Liver (tissue), 9 donors: Measurements from ENCODE around the gene MAP7D1. TPM values are rescaled to one million over a fixed set of nuclear protein-coding genes. Genes with fewer than 3 reads are reported as not detected.

Experiments
- DNase-seq: peaks from one replicate; pipeline ENCODE4 v3.0.0-alpha.2; 2017; ENCODE audit warnings: low spot score
- H3K27ac ChIP-seq, 2 donors: one replicate each; pipeline ENCODE4 v1.7.0; 2013; ENCODE audit warnings: inconsistent platforms in 2 of 2, low read length in 2 of 2, control low read depth in 1 of 2, low read depth in 1 of 2, mild to moderate bottlenecking in 1 of 2
- H3K27me3 ChIP-seq, 4 donors: one replicate each; pipeline versions ENCODE4 v1.6.1 to v1.7.0; 2013; ENCODE audit warnings: low read length in 3 of 4, inconsistent platforms in 1 of 4, mild to moderate bottlenecking in 1 of 4, moderate library complexity in 1 of 4; ENCODE audit not compliant: control insufficient read depth in 4 of 4, insufficient read depth in 4 of 4
- H3K36me3 ChIP-seq, 4 donors: one replicate each; pipeline versions ENCODE4 v1.6.1 to v1.7.0; 2013; ENCODE audit warnings: low read length in 3 of 4, mild to moderate bottlenecking in 3 of 4, low read depth in 1 of 4, moderate library complexity in 1 of 4; ENCODE audit not compliant: control insufficient read depth in 4 of 4, insufficient read depth in 3 of 4
- H3K4me1 ChIP-seq, 4 donors: one replicate each; pipeline versions ENCODE4 v1.6.1 to v1.7.0; 2013; ENCODE audit warnings: low read length in 3 of 4, mild to moderate bottlenecking in 3 of 4, moderate library complexity in 1 of 4; ENCODE audit not compliant: control insufficient read depth in 4 of 4, insufficient read depth in 4 of 4
- H3K4me3 ChIP-seq, 3 donors: one replicate each; pipeline versions ENCODE4 v1.6.1 to v1.7.0; 2013; ENCODE audit warnings: low read length in 3 of 3, control low read depth in 1 of 3, low read depth in 1 of 3, mild to moderate bottlenecking in 1 of 3
- H3K9ac ChIP-seq, 2 donors: one replicate each; pipeline ENCODE4 v1.7.0; 2013; ENCODE audit warnings: low read length in 2 of 2, mild to moderate bottlenecking in 2 of 2, moderate library complexity in 2 of 2, control low read depth in 1 of 2, low read depth in 1 of 2
- H3K9me3 ChIP-seq, 4 donors: one replicate each; pipeline versions ENCODE4 v1.6.1 to v1.7.0; 2013; ENCODE audit warnings: low read length in 3 of 4; ENCODE audit not compliant: control insufficient read depth in 4 of 4
- EGR1 ChIP-seq, 2 donors: IDR thresholded peaks; 2 replicates each; pipeline ENCODE4 v1.6.1; 2016 to 2018; ENCODE audit warnings: antibody characterized with exemption in 2 of 2, low read depth in 2 of 2
- FOXA1 ChIP-seq: IDR thresholded peaks from 2 replicates; pipeline ENCODE4 v1.6.1; 2016; ENCODE audit warnings: antibody characterized with exemption
- FOXA2 ChIP-seq: IDR thresholded peaks from 2 replicates; pipeline ENCODE4 v1.6.1; 2016; ENCODE audit warnings: antibody characterized with exemption
- GABPA ChIP-seq, 2 donors: IDR thresholded peaks in 1 of 2; conservative IDR thresholded peaks in 1 of 2; 2 replicates each; pipeline ENCODE4 v1.6.1; 2016; ENCODE audit warnings: antibody characterized with exemption in 2 of 2, mild to moderate bottlenecking in 1 of 2, moderate library complexity in 1 of 2
- HNF4A ChIP-seq, 2 donors: conservative IDR thresholded peaks; 2 replicates each; pipeline ENCODE4 v1.6.1; 2016; ENCODE audit warnings: antibody characterized with exemption in 2 of 2, mild to moderate bottlenecking in 2 of 2
- HNF4G ChIP-seq: IDR thresholded peaks from 2 replicates; pipeline ENCODE4 v1.6.1; 2016; ENCODE audit warnings: antibody characterized with exemption
- JUND ChIP-seq, 2 donors: IDR thresholded peaks; 2 replicates each; pipeline ENCODE4 v1.6.1; 2016; ENCODE audit warnings: antibody characterized with exemption in 2 of 2
- NR2F2 ChIP-seq: IDR thresholded peaks from 2 replicates; pipeline ENCODE4 v1.6.1; 2016; ENCODE audit warnings: antibody characterized with exemption
- RAD21 ChIP-seq, 2 donors: IDR thresholded peaks; 2 replicates each; pipeline ENCODE4 v1.6.1; 2016; ENCODE audit warnings: antibody characterized with exemption in 2 of 2, mild to moderate bottlenecking in 2 of 2
- RXRA ChIP-seq, 2 donors: IDR thresholded peaks; 2 replicates each; pipeline ENCODE4 v1.6.1; 2017 to 2018; ENCODE audit warnings: antibody characterized with exemption in 2 of 2, mild to moderate bottlenecking in 1 of 2
- SP1 ChIP-seq: IDR thresholded peaks from 2 replicates; pipeline ENCODE4 v1.6.1; 2018; ENCODE audit warnings: antibody characterized with exemption, mild to moderate bottlenecking
- TAF1 ChIP-seq: conservative IDR thresholded peaks from 2 replicates; pipeline ENCODE4 v1.6.1; 2016; ENCODE audit warnings: antibody characterized with exemption, mild to moderate bottlenecking
- YY1 ChIP-seq: IDR thresholded peaks from 2 replicates; pipeline ENCODE4 v1.6.1; 2016; ENCODE audit warnings: antibody characterized with exemption, mild to moderate bottlenecking
- whole genome bisulfite sequencing: extraction: QIAGEN DNeasy Blood & Tissue Kit; methylation state at CpG from one replicate; pipeline ENCODE4 v1.1.7; 2013; 5-methylcytosine and 5-hydroxymethylcytosine counted together
- polyA plus RNA-seq, 2 donors: library from polyadenylated mRNA; stranded (reverse) in 1 of 2; unstranded in 1 of 2; fragments of 200-250 nt in 1 of 2; fragments of >200 nt in 1 of 2; fragmentation: Nextera tagmentation in 1 of 2; extraction: Ambion mirVana in 1 of 2; gene quantifications; one replicate each; pipeline versions ENCODE4 v1.2.1 to v1.2.3, GENCODE V29; 2013 to 2015
- total RNA-seq, 2 donors: library from RNA; depleted of rRNA; stranded (reverse); fragments of >200 nt; gene quantifications; one replicate each; pipeline ENCODE4 v1.2.3, GENCODE V29; 2014
- TF ChIP-seq, protein P1 (sequence below): IDR thresholded peaks from 2 replicates; pipeline ENCODE4 v1.6.1; 2016; ENCODE audit warnings: antibody characterized with exemption
- TF ChIP-seq, protein P2 (sequence below): IDR thresholded peaks from 2 replicates; pipeline ENCODE4 v1.6.1; 2016; ENCODE audit warnings: antibody characterized with exemption, mild to moderate bottlenecking
- TF ChIP-seq, protein P3 (sequence below): IDR thresholded peaks from 2 replicates; pipeline ENCODE4 v1.6.1; 2016; ENCODE audit warnings: antibody characterized with exemption
- TF ChIP-seq, protein P4 (sequence below): IDR thresholded peaks from 2 replicates; pipeline ENCODE4 v1.6.1; 2016; ENCODE audit warnings: antibody characterized with exemption
- TF ChIP-seq, protein P5 (sequence below): fragments of 150-350 bp; IDR thresholded peaks from 2 replicates; pipeline ENCODE4 v1.5.1; 2017; ENCODE audit warnings: improper control_type of control experiment, low read depth, low read length; ENCODE audit not compliant: missing input control
- donor health status: healthy.
- donor health status: healthy.
- donor health status: healthy.
- donor health status: healthy.
- donor health status: healthy.

Gene MAP7D1
- total and polyA plus RNA-seq, 4 donors: 5.6 to 15.1 (median 12.9) TPM

DNA sequence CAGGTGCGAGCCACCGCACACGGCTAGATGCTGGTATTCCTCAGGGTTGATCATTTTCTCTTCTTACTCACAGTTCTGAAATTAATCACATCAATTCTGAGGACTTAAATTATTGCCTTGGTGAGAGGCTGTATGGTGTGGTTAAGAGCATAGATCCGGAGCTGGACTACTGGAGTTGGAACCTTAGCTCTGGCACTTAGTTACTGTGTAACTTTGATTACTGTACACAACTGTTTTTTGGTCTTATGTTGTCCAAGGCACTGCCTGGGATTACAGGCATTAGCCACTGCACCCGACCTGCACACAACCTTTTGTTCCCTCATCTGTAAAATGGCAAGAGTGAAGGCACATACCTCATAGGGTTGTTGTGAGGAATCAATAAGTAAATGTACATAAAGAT lies 42.7 kb downstream of the MAP7D1 start:
- Histone ChIP-seq H3K27me3 (no peaks in the 10 kb centered on the region), H3K4me1 (peaks cover 0 to 9% (median 4%) of the 10 kb centered on the region in 4 donors), H3K27ac (no peak overlapping the region), H3K36me3 (no peaks in the 10 kb centered on the region), H3K9ac (no peak overlapping the region), H3K9me3 (no peaks in the 10 kb centered on the region), H3K4me3 (no peak overlapping the region)
- TF ChIP-seq, protein P1, sequence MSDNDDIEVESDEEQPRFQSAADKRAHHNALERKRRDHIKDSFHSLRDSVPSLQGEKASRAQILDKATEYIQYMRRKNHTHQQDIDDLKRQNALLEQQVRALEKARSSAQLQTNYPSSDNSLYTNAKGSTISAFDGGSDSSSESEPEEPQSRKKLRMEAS: no peak
- TF ChIP-seq, protein P2, sequence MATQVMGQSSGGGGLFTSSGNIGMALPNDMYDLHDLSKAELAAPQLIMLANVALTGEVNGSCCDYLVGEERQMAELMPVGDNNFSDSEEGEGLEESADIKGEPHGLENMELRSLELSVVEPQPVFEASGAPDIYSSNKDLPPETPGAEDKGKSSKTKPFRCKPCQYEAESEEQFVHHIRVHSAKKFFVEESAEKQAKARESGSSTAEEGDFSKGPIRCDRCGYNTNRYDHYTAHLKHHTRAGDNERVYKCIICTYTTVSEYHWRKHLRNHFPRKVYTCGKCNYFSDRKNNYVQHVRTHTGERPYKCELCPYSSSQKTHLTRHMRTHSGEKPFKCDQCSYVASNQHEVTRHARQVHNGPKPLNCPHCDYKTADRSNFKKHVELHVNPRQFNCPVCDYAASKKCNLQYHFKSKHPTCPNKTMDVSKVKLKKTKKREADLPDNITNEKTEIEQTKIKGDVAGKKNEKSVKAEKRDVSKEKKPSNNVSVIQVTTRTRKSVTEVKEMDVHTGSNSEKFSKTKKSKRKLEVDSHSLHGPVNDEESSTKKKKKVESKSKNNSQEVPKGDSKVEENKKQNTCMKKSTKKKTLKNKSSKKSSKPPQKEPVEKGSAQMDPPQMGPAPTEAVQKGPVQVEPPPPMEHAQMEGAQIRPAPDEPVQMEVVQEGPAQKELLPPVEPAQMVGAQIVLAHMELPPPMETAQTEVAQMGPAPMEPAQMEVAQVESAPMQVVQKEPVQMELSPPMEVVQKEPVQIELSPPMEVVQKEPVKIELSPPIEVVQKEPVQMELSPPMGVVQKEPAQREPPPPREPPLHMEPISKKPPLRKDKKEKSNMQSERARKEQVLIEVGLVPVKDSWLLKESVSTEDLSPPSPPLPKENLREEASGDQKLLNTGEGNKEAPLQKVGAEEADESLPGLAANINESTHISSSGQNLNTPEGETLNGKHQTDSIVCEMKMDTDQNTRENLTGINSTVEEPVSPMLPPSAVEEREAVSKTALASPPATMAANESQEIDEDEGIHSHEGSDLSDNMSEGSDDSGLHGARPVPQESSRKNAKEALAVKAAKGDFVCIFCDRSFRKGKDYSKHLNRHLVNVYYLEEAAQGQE: no peak
- TF ChIP-seq RXRA (IDR thresholded peaks at IDR 0.05) (no peak), HNF4G (no peak), GABPA (IDR thresholded peaks at IDR 0.05 in 1 of 2, conservative IDR thresholded peaks at IDR 0.05 in 1 of 2) (no peak), FOXA2 (no peak), SP1 (no peak), TAF1 (no peak), NR2F2 (no peak), JUND (IDR thresholded peaks at IDR 0.05) (no peak), HNF4A (conservative IDR thresholded peaks at IDR 0.05) (no peak), FOXA1 (no peak), RAD21 (IDR thresholded peaks at IDR 0.05) (no peak), YY1 (no peak), EGR1 (IDR thresholded peaks at IDR 0.05; ENCODE audit: low read depth in 2 of 2) (no peak)
- TF ChIP-seq, protein P3, sequence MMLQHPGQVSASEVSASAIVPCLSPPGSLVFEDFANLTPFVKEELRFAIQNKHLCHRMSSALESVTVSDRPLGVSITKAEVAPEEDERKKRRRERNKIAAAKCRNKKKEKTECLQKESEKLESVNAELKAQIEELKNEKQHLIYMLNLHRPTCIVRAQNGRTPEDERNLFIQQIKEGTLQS: no peak
- TF ChIP-seq, protein P4, sequence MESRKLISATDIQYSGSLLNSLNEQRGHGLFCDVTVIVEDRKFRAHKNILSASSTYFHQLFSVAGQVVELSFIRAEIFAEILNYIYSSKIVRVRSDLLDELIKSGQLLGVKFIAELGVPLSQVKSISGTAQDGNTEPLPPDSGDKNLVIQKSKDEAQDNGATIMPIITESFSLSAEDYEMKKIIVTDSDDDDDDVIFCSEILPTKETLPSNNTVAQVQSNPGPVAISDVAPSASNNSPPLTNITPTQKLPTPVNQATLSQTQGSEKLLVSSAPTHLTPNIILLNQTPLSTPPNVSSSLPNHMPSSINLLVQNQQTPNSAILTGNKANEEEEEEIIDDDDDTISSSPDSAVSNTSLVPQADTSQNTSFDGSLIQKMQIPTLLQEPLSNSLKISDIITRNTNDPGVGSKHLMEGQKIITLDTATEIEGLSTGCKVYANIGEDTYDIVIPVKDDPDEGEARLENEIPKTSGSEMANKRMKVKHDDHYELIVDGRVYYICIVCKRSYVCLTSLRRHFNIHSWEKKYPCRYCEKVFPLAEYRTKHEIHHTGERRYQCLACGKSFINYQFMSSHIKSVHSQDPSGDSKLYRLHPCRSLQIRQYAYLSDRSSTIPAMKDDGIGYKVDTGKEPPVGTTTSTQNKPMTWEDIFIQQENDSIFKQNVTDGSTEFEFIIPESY: no peak
- TF ChIP-seq, protein P5, sequence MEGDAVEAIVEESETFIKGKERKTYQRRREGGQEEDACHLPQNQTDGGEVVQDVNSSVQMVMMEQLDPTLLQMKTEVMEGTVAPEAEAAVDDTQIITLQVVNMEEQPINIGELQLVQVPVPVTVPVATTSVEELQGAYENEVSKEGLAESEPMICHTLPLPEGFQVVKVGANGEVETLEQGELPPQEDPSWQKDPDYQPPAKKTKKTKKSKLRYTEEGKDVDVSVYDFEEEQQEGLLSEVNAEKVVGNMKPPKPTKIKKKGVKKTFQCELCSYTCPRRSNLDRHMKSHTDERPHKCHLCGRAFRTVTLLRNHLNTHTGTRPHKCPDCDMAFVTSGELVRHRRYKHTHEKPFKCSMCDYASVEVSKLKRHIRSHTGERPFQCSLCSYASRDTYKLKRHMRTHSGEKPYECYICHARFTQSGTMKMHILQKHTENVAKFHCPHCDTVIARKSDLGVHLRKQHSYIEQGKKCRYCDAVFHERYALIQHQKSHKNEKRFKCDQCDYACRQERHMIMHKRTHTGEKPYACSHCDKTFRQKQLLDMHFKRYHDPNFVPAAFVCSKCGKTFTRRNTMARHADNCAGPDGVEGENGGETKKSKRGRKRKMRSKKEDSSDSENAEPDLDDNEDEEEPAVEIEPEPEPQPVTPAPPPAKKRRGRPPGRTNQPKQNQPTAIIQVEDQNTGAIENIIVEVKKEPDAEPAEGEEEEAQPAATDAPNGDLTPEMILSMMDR: no peak
- no peak for DNase-seq
- 73% methylated on average over 5 of the region's 5 CpGs for WGBS
